HCT116 (cell line): Measurements from ENCODE around the gene NEURL1. TPM values are rescaled to one million over a fixed set of nuclear protein-coding genes. Genes with fewer than 3 reads are reported as not detected.

Experiments used
- ATAC-seq: fragments of 200-7000 bp; cut with Tn5 transposase; 2 replicates; pipeline ENCODE4 v1.9.1; 2020; ENCODE audit warnings: mild to moderate bottlenecking, moderate library complexity
- BruUV-seq: library from RNA; stranded (reverse); fragments of 400-500 nt; replicated peaks from 2 replicates; lab custom pipeline; 2021; lab: Mats Ljungman, UMichigan
- CTCF ChIA-PET: fragments of 300-600 bp; sonication (Branson Sonifier 250); formaldehyde crosslinking; loops from one replicate; lab custom pipeline; 2021; ENCODE audit warnings: antibody characterized with exemption; lab: Charles Lee
- POLR2A ChIA-PET: fragments of 300-600, 350-600 bp; sonication (Branson Sonifier 250); formaldehyde crosslinking; loops from one replicate; lab custom pipeline; 2021; ENCODE audit warnings: antibody characterized with exemption; lab: Charles Lee
- RAD21 ChIA-PET, 2 experiments: fragments of 300-600 bp; sonication (Branson Sonifier 250); formaldehyde crosslinking; loops; one replicate each; lab custom pipeline; 2023; ENCODE audit warnings: low total read pairs in 2 of 2; ENCODE audit not compliant: uncharacterized antibody in 2 of 2, unreplicated experiment in 2 of 2, low non-redundant PET in 1 of 2; lab: Charles Lee
- DNase-seq: peaks from one replicate; pipeline ENCODE4 v3.0.0-alpha.2; 2010; ENCODE audit warnings: low read depth, low spot score
- H2AFZ ChIP-seq: fragments of 200-600 bp; shearing (Covaris generic), sonication (generic); 2 replicates; pipeline ENCODE4 v1.6.1; 2017; ENCODE audit warnings: low read depth, mixed run types, mixed read lengths, antibody characterized with exemption, low read length; ENCODE audit not compliant: poor library complexity, severe bottlenecking
- H3K27ac ChIP-seq: 2 replicates; pipeline ENCODE4 v1.5.1; 2012; ENCODE audit warnings: low read depth, low read length
- H3K27me3 ChIP-seq: fragments of 200-600 bp; sonication (generic); 2 replicates; pipeline ENCODE4 v1.6.1; 2016; ENCODE audit warnings: mixed run types, low read length, mixed read lengths; ENCODE audit not compliant: insufficient read depth
- H3K36me3 ChIP-seq, 2 experiments: fragments of 200-500 bp in 1 of 2; fragments of 200-600 bp in 1 of 2; sonication (Bioruptor generic) in 1 of 2; sonication (generic) in 1 of 2; 2 replicates each; pipeline versions ENCODE4 v1.5.1 to v1.6.1; 2014 to 2016; ENCODE audit warnings: low read length in 2 of 2, inconsistent platforms in 1 of 2, mixed read lengths in 1 of 2, mixed run types in 1 of 2; ENCODE audit not compliant: insufficient read depth in 2 of 2, control insufficient read depth in 1 of 2
- H3K4me1 ChIP-seq, 2 experiments: fragments of 200-600 bp in 1 of 2; sonication (generic) in 1 of 2; 2 replicates each; pipeline versions ENCODE4 v1.5.1 to v1.6.1; 2012 to 2017; ENCODE audit warnings: low read length in 2 of 2, inconsistent platforms in 1 of 2, mild to moderate bottlenecking in 1 of 2, mixed read lengths in 1 of 2, mixed run types in 1 of 2, moderate library complexity in 1 of 2; ENCODE audit not compliant: insufficient read depth in 2 of 2, control insufficient read depth in 1 of 2
- H3K4me2 ChIP-seq: fragments of 200-600 bp; sonication (generic); 2 replicates; pipeline ENCODE4 v1.6.1; 2017; ENCODE audit warnings: mixed run types, low read length, mixed read lengths
- H3K4me3 ChIP-seq, 2 experiments: fragments of 200-600 bp in 1 of 2; sonication (generic) in 1 of 2; replicated peaks in 1 of 2; 2 replicates each; pipeline ENCODE4 v1.5.1; 2011 to 2016; ENCODE audit warnings: low read length in 2 of 2, control low read depth in 1 of 2, low read depth in 1 of 2, mild to moderate bottlenecking in 1 of 2, mixed read lengths in 1 of 2, mixed run types in 1 of 2
- H3K79me2 ChIP-seq: fragments of 200-600 bp; sonication (generic); 2 replicates; pipeline ENCODE4 v1.6.1; 2017; ENCODE audit warnings: mild to moderate bottlenecking, mixed run types, low read length, moderate library complexity, mixed read lengths; ENCODE audit not compliant: insufficient read depth
- H3K9ac ChIP-seq: fragments of 200-600 bp; sonication (generic); 2 replicates; pipeline ENCODE4 v1.6.1; 2016; ENCODE audit warnings: low read length, mixed read lengths
- H3K9me2 ChIP-seq: fragments of 200-600 bp; sonication (generic), shearing (Covaris generic); 2 replicates; pipeline ENCODE4 v1.6.1; 2017; ENCODE audit warnings: mixed run types, mild to moderate bottlenecking, moderate library complexity; ENCODE audit not compliant: insufficient read depth
- H3K9me3 ChIP-seq, 2 experiments: fragments of 200-500 bp in 1 of 2; fragments of 200-600 bp in 1 of 2; sonication (Bioruptor generic) in 1 of 2; sonication (generic) in 1 of 2; 2 replicates each; pipeline ENCODE4 v1.6.1; 2014 to 2017; ENCODE audit warnings: low read length in 2 of 2, mixed read lengths in 2 of 2, inconsistent platforms in 1 of 2, low read depth in 1 of 2, mild to moderate bottlenecking in 1 of 2, mixed run types in 1 of 2, moderate library complexity in 1 of 2; ENCODE audit not compliant: control insufficient read depth in 1 of 2, insufficient read depth in 1 of 2
- H4K20me1 ChIP-seq: fragments of 200-600 bp; sonication (generic), shearing (Covaris generic); 2 replicates; pipeline ENCODE4 v1.6.1; 2017; ENCODE audit warnings: mixed run types, mild to moderate bottlenecking, moderate library complexity; ENCODE audit not compliant: insufficient read depth
- CEBPB ChIP-seq: IDR thresholded peaks from 2 replicates; pipeline ENCODE4 v1.6.1; 2012; ENCODE audit warnings: low read depth
- JUND ChIP-seq: IDR thresholded peaks from 2 replicates; pipeline ENCODE4 v1.6.1; 2012
- RAD21 ChIP-seq: IDR thresholded peaks from 2 replicates; pipeline ENCODE4 v1.6.1; 2012; ENCODE audit warnings: low read depth, mild to moderate bottlenecking
- REST ChIP-seq: IDR thresholded peaks from 2 replicates; pipeline ENCODE4 v1.6.1; 2012; ENCODE audit warnings: low read depth
- SIN3A ChIP-seq: IDR thresholded peaks from 2 replicates; pipeline ENCODE4 v1.6.1; 2012; ENCODE audit warnings: low read depth
- TCF7L2 ChIP-seq: IDR thresholded peaks from 2 replicates; pipeline ENCODE4 v1.7.0; 2011; ENCODE audit warnings: borderline replicate concordance, inconsistent platforms; ENCODE audit not compliant: insufficient read depth, insufficient read length; ENCODE audit errors: extremely low read depth
- ZNF274 ChIP-seq: fragments of 200-500 bp; sonication (Bioruptor generic); IDR thresholded peaks from 2 replicates; pipeline ENCODE4 v1.6.1; 2014; ENCODE audit warnings: mild to moderate bottlenecking, low read depth, low read length, inconsistent platforms
- intact Hi-C: fragments of 100-400 bp; cut with micrococcal nuclease; formaldehyde crosslinking; loops from 2 replicates; pipeline ENCODE4 v1.10.0; 2022
- total RNA-seq: library from RNA; stranded (reverse); gene quantifications from one replicate; pipeline ENCODE4 v1.2.1, GENCODE V29; 2021; ENCODE audit not compliant: unreplicated experiment
- TF ChIP-seq, protein P1 (sequence below), 3 experiments: fragments of 200-600 bp in 1 of 3; sonication (generic) in 1 of 3; IDR thresholded peaks in 2 of 3; conservative IDR thresholded peaks in 1 of 3; 2 replicates each; pipeline ENCODE4 v1.5.1; 2012 to 2017; ENCODE audit warnings: low read depth in 2 of 3, low read length in 2 of 3, antibody characterized with exemption in 1 of 3, borderline replicate concordance in 1 of 3, control low read depth in 1 of 3, mild to moderate bottlenecking in 1 of 3, mixed read lengths in 1 of 3, mixed run types in 1 of 3, moderate library complexity in 1 of 3; ENCODE audit not compliant: insufficient read depth in 1 of 3

The NEURL1 gene
- total RNA-seq, 1 experiment from 2014 or later: 1.4 TPM

DNA sequence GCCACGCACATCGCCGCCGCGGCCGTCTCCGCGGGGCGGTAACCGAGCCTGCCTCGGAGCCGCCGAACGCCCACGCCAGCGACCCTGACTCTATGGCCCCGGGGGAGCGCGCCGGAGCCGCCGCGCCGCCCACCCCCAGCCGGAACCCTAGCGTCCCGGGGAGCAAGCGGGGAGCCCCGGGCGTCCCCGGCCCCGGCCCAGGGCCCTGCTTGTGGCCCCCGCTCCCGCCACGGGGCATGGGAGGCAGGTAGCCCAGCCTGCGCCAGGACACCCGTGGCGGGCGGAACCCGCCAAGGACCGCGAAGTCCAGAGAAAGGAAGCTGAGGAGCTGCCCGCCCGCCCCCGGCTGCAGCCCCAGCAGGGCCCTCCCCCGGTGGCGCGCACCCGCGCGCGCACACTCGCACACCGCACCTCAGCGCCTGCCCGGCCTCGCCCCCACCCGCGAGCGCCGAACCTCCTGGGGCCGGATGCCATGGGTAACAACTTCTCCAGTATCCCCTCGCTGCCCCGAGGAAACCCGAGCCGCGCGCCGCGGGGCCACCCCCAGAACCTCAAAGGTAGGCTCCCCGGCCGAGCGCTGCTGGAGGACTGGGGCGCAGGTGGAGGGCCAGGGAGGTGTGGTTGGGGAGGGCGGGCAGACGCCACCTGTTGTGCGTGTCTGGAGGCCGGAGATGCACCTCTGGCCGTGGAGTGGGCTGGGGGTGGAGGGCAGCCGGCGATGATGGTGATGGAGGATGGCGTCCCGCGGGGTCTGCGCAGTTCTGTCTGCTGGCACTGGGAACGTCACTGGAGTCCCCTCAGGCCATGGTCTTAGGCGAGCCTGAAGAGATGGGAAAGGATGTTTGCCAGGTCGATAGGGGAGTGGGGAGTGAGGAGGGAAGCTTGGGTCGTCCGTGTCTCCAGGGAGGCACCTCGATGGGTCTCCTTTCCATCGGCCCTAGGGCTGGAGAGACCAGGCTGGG is 692 bp downstream of the NEURL1 start:
- H3K36me3 ChIP-seq: no peaks in the 10 kb centered on the region
- POLR2A ChIA-PET: interaction anchor here (0.6 kb wide), 1 partner anchor 676 kb away, joined by 3 read pairs; no protein-coding TSS in a partner anchor
- intact Hi-C loops: loop anchor here (2.0 kb wide), 1 partner anchor 49 kb away; no protein-coding TSS in a partner anchor
- no peaks in the 10 kb centered on the region for H3K9me3 ChIP-seq
- no peaks in the 10 kb centered on the region for H4K20me1 ChIP-seq
- DNase-seq (no peak), ATAC-seq (no peak)
- no peaks in the 10 kb centered on the region for H3K9me2 ChIP-seq
- H3K4me1 ChIP-seq: peaks cover 15 to 28% of the 10 kb centered on the region in 2 experiments
- H3K4me2 ChIP-seq: no peak overlapping the region
- BruUV-seq: no TSS peak
- H3K4me3 ChIP-seq: no peak overlapping the region
- TF ChIP-seq TCF7L2 (no peak), CEBPB (no peak), JUND (no peak), REST (no peak), SIN3A (no peak), RAD21 (no peak), ZNF274 (no peak)
- TF ChIP-seq, protein P1, sequence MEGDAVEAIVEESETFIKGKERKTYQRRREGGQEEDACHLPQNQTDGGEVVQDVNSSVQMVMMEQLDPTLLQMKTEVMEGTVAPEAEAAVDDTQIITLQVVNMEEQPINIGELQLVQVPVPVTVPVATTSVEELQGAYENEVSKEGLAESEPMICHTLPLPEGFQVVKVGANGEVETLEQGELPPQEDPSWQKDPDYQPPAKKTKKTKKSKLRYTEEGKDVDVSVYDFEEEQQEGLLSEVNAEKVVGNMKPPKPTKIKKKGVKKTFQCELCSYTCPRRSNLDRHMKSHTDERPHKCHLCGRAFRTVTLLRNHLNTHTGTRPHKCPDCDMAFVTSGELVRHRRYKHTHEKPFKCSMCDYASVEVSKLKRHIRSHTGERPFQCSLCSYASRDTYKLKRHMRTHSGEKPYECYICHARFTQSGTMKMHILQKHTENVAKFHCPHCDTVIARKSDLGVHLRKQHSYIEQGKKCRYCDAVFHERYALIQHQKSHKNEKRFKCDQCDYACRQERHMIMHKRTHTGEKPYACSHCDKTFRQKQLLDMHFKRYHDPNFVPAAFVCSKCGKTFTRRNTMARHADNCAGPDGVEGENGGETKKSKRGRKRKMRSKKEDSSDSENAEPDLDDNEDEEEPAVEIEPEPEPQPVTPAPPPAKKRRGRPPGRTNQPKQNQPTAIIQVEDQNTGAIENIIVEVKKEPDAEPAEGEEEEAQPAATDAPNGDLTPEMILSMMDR (IDR thresholded peaks at IDR 0.05 in 2 of 3, conservative IDR thresholded peaks at IDR 0.05 in 1 of 3; ENCODE audit: borderline replicate concordance in 1 of 3, insufficient read depth in 1 of 3, low read depth in 2 of 3, low read length in 2 of 3): no peak
- no peaks in the 10 kb centered on the region for H3K27me3 ChIP-seq
- RAD21 ChIA-PET: no interaction called here
- no peak overlapping the region for H3K9ac ChIP-seq
- no peak overlapping the region for H3K27ac ChIP-seq
- CTCF ChIA-PET: no interaction called here
- H2AFZ ChIP-seq: no peak overlapping the region
- no peaks in the 10 kb centered on the region for H3K79me2 ChIP-seq
